Naive thymus-derived CD4-positive, alpha-beta T cell (primary cell): ENCODE data around the gene FAM43B. TPM values are rescaled to one million over a fixed set of nuclear protein-coding genes. Genes with fewer than 3 reads are reported as not detected.

Source experiments
- ATAC-seq: fragments of 150-1000 bp; cut with Tn5 transposase; 2 replicates; pipeline ENCODE4 v1.10.0; 2021; ENCODE audit warnings: mild to moderate bottlenecking, moderate library complexity
- CTCF ChIA-PET: fragments of 350-600 bp; sonication (Branson Sonifier 250); formaldehyde crosslinking; loops from one replicate; lab custom pipeline; 2021; ENCODE audit warnings: antibody characterized with exemption; lab: Charles Lee
- POLR2A ChIA-PET: fragments of 350-600 bp; sonication (Branson Sonifier 250); formaldehyde crosslinking; loops from one replicate; lab custom pipeline; 2021; ENCODE audit warnings: antibody characterized with exemption, inconsistent platforms; lab: Charles Lee
- DNase-seq, 9 donors: peaks; one replicate each; pipeline versions ENCODE4 v3.0.0 to v3.0.0-alpha.2; 2020 to 2022; ENCODE audit warnings: mixed read lengths in 1 of 9
- H3K27ac ChIP-seq: one replicate; pipeline ENCODE4 v1.7.0; 2013; ENCODE audit warnings: mild to moderate bottlenecking, low read depth, low read length, moderate library complexity
- H3K27me3 ChIP-seq, 2 donors: one replicate each; pipeline ENCODE4 v1.7.0; 2013; ENCODE audit warnings: low read length in 2 of 2, mild to moderate bottlenecking in 2 of 2, moderate library complexity in 2 of 2; ENCODE audit not compliant: control insufficient read depth in 2 of 2, insufficient read depth in 2 of 2
- H3K36me3 ChIP-seq, 3 experiments: 1 replicate in 2 of 3; 2 replicates in 1 of 3; pipeline ENCODE4 v1.7.0; 2013; ENCODE audit warnings: low read length in 3 of 3, mild to moderate bottlenecking in 3 of 3, moderate library complexity in 1 of 3; ENCODE audit not compliant: insufficient read depth in 3 of 3, control insufficient read depth in 2 of 3
- H3K4me1 ChIP-seq, 2 donors: one replicate each; pipeline ENCODE4 v1.7.0; 2013; ENCODE audit warnings: low read length in 2 of 2, mild to moderate bottlenecking in 2 of 2, moderate library complexity in 1 of 2; ENCODE audit not compliant: control insufficient read depth in 2 of 2, insufficient read depth in 2 of 2
- H3K4me3 ChIP-seq: 2 replicates; pipeline ENCODE4 v1.7.0; 2013; ENCODE audit warnings: mild to moderate bottlenecking, low read length
- H3K9me3 ChIP-seq, 3 experiments: 1 replicate in 2 of 3; 2 replicates in 1 of 3; pipeline ENCODE4 v1.7.0; 2013; ENCODE audit warnings: low read length in 3 of 3; ENCODE audit not compliant: control insufficient read depth in 2 of 3
- H3K27ac Mint-ChIP-seq, 9 donors: one replicate each; pipeline ENCODE4 v1.8.0; 2020 to 2022; ENCODE audit warnings: mixed read lengths in 9 of 9, mild to moderate bottlenecking in 8 of 9, moderate library complexity in 5 of 9, inconsistent platforms in 2 of 9
- H3K27me3 Mint-ChIP-seq, 5 donors: one replicate each; pipeline ENCODE4 v1.8.0; 2021 to 2022; ENCODE audit warnings: mixed read lengths in 5 of 5, mild to moderate bottlenecking in 1 of 5
- H3K36me3 Mint-ChIP-seq, 5 donors: one replicate each; pipeline ENCODE4 v1.8.0; 2020 to 2022; ENCODE audit warnings: mixed read lengths in 5 of 5, mild to moderate bottlenecking in 3 of 5, inconsistent platforms in 1 of 5
- H3K4me1 Mint-ChIP-seq, 7 donors: one replicate each; pipeline ENCODE4 v1.8.0; 2020 to 2022; ENCODE audit warnings: mixed read lengths in 7 of 7, mild to moderate bottlenecking in 3 of 7, inconsistent platforms in 1 of 7
- H3K4me3 Mint-ChIP-seq, 10 donors: one replicate each; pipeline ENCODE4 v1.8.0; 2020 to 2022; ENCODE audit warnings: mild to moderate bottlenecking in 10 of 10, mixed read lengths in 10 of 10, moderate library complexity in 6 of 10, inconsistent platforms in 2 of 10
- H3K9me3 Mint-ChIP-seq, 11 donors: one replicate each; pipeline ENCODE4 v1.8.0; 2020 to 2022; ENCODE audit warnings: mixed read lengths in 11 of 11, mild to moderate bottlenecking in 4 of 11, inconsistent platforms in 1 of 11, moderate library complexity in 1 of 11
- intact Hi-C, 2 donors: fragments of 100-400 bp; cut with micrococcal nuclease; formaldehyde crosslinking; loops; one replicate each; pipeline ENCODE4 v1.15.1; 2023
- polyA plus RNA-seq, 2 donors: library from polyadenylated mRNA; unstranded; fragments of 300-500 nt; fragmentation: Illumina TruSeq; gene quantifications; one replicate each; pipeline ENCODE4 v1.2.3, GENCODE V29; 2021
- total RNA-seq, 6 experiments: library from RNA in 5 of 6; stranded (reverse) in 5 of 6; gene quantifications; 1 replicate in 5 of 6; 2 replicates in 1 of 6; pipeline ENCODE4 v1.2.3 and lab custom pipeline; 2021 to 2026

FAM43B gene
- total and polyA plus RNA-seq, 7 experiments from 2014 or later = not detected

GRCh38 chr1:20560966-20561365 is 8.6 kb downstream of the FAM43B start:
- intact Hi-C loops = no loop called here
- H3K27me3 ChIP-seq = no peaks in the 10 kb centered on the region
- H3K27me3 Mint-ChIP-seq = peaks cover 12 to 49% (median 22%) of the 10 kb centered on the region in 5 donors
- H3K27ac Mint-ChIP-seq = no peak overlapping the region
- no peaks in the 10 kb centered on the region for H3K9me3 ChIP-seq
- H3K4me3 Mint-ChIP-seq = no peak overlapping the region
- no peak overlapping the region for H3K27ac ChIP-seq
- H3K4me1 ChIP-seq = no peaks in the 10 kb centered on the region
- ATAC-seq = no peak
- no peaks in the 10 kb centered on the region for H3K36me3 ChIP-seq
- H3K4me3 ChIP-seq = no peak overlapping the region
- CTCF ChIA-PET = no interaction called here
- no peak for DNase-seq
- peaks cover 0 to 5% (median 0%) of the 10 kb centered on the region in 11 donors for H3K9me3 Mint-ChIP-seq
- no peaks in the 10 kb centered on the region for H3K36me3 Mint-ChIP-seq
- POLR2A ChIA-PET = no interaction called here
- no peaks in the 10 kb centered on the region for H3K4me1 Mint-ChIP-seq

DNA sequence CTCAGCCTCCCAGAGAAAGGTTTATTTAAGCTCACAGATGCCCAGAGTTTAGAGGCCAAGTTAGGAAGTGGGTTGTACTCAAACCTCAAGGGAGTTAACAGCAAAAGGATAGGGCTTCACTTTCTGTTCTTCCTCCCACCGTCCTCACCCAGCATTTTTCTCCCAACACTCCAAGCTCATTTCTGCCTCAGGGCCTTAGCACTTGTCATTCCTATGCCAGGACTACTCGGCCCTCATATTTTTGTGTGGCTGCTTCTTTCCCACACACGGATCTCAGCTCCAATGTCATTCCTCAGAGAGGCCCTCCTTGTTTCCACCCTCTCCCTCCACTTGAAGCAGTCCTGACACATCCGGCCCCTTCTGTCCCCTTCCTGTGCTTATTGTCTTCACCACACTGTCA is 12.9 kb downstream of the FAM43B start:
- intact Hi-C loops = no loop called here
- ATAC-seq (no peak), DNase-seq (no peak)
- POLR2A ChIA-PET = no interaction called here
- Histone ChIP-seq H3K27ac (no peak overlapping the region), H3K4me1 (no peaks in the 10 kb centered on the region), H3K27me3 (no peaks in the 10 kb centered on the region), H3K4me3 (no peak overlapping the region), H3K9me3 (no peaks in the 10 kb centered on the region), H3K36me3 (no peaks in the 10 kb centered on the region)
- Mint-ChIP-seq H3K27ac (no peak overlapping the region), H3K4me1 (no peaks in the 10 kb centered on the region), H3K9me3 (peaks cover 0 to 5% (median 0%) of the 10 kb centered on the region in 11 donors), H3K27me3 (peaks cover 12 to 68% (median 34%) of the 10 kb centered on the region in 5 donors), H3K36me3 (no peaks in the 10 kb centered on the region), H3K4me3 (no peak overlapping the region)
- CTCF ChIA-PET = no interaction called here

DNA sequence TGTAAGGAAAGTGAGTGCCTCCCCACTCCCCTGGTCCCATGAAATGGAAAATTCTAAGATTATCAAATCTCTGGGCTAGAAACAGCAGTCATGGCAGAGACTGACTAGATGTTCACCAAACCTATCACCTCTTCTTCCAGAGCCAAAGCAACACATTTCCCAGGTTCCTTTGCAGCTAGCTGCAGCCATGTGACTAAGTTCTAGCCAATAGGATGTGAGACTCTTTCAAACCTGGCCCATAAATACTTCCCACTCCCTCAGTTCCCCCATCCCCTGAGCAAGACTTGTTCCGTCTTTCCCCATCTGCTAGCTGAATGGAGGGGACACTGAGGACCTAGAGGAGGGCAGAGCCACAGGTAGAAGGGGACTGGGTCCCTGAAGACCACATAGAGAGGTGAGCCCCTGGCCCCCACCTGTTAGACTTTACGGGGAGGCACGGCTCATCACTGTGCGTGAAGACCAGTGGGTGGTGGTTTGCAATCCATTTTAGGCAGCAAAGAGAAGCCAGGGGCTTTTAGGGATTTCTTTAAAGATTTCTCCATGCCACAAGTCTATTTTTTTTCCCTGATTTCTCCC is 17.2 kb downstream of the FAM43B start:
- no peaks in the 10 kb centered on the region for H3K36me3 ChIP-seq
- H3K4me3 ChIP-seq = no peak overlapping the region
- H3K4me3 Mint-ChIP-seq = no peak overlapping the region
- H3K9me3 ChIP-seq = no peaks in the 10 kb centered on the region
- ChIA-PET POLR2A (no interaction called here), CTCF (no interaction called here)
- intact Hi-C loops = no loop called here
- ATAC-seq (no peak), DNase-seq (no peak)
- peaks cover 16 to 60% (median 40%) of the 10 kb centered on the region in 5 donors for H3K27me3 Mint-ChIP-seq
- H3K9me3 Mint-ChIP-seq = peaks cover 0 to 24% (median 4%) of the 10 kb centered on the region in 11 donors
- H3K27ac Mint-ChIP-seq = no peak overlapping the region
- peaks cover 0 to 8% (median 3%) of the 10 kb centered on the region in 7 donors for H3K4me1 Mint-ChIP-seq
- peaks cover 0 to 6% (median 0%) of the 10 kb centered on the region in 5 donors for H3K36me3 Mint-ChIP-seq
- no peaks in the 10 kb centered on the region for H3K4me1 ChIP-seq
- H3K27me3 ChIP-seq = no peaks in the 10 kb centered on the region
- H3K27ac ChIP-seq = no peak overlapping the region

GRCh38 chr1:20571427-20571826 is 19.1 kb downstream of the FAM43B start:
- Mint-ChIP-seq H3K27me3 (peaks cover 13 to 53% (median 44%) of the 10 kb centered on the region in 5 donors), H3K4me3 (no peak overlapping the region), H3K36me3 (peaks cover 0 to 6% (median 0%) of the 10 kb centered on the region in 5 donors)

GRCh38 chr1:20573987-20574386 is 21.6 kb downstream of the FAM43B start:
- ChIA-PET CTCF (no interaction called here), POLR2A (no interaction called here)
- DNase-seq (no peak), ATAC-seq (no peak)
- peaks cover 0 to 24% (median 4%) of the 10 kb centered on the region in 11 donors for H3K9me3 Mint-ChIP-seq
- H3K27me3 Mint-ChIP-seq = peaks cover 13 to 52% (median 36%) of the 10 kb centered on the region in 5 donors
- no peaks in the 10 kb centered on the region for H3K27me3 ChIP-seq
- H3K4me3 Mint-ChIP-seq = no peak overlapping the region
- no peaks in the 10 kb centered on the region for H3K36me3 ChIP-seq
- no peak overlapping the region for H3K4me3 ChIP-seq
- H3K36me3 Mint-ChIP-seq = peaks cover 0 to 6% (median 0%) of the 10 kb centered on the region in 5 donors
- intact Hi-C loops = no loop called here
- H3K4me1 ChIP-seq = no peaks in the 10 kb centered on the region
- H3K9me3 ChIP-seq = no peaks in the 10 kb centered on the region
- H3K27ac Mint-ChIP-seq = no peak overlapping the region
- peaks cover 0 to 10% (median 7%) of the 10 kb centered on the region in 7 donors for H3K4me1 Mint-ChIP-seq
- no peak overlapping the region for H3K27ac ChIP-seq

More at GRCh38 chr1:20571427-20571826, 19.1 kb downstream of the FAM43B start:
- Histone ChIP-seq H3K4me3 (no peak overlapping the region), H3K27ac (no peak overlapping the region), H3K27me3 (no peaks in the 10 kb centered on the region), H3K9me3 (no peaks in the 10 kb centered on the region), H3K4me1 (no peaks in the 10 kb centered on the region), H3K36me3 (no peaks in the 10 kb centered on the region)
- intact Hi-C loops = no loop called here
- POLR2A ChIA-PET = no interaction called here
- peaks cover 0 to 10% (median 7%) of the 10 kb centered on the region in 7 donors for H3K4me1 Mint-ChIP-seq
- DNase-seq = no peak
- ATAC-seq = no peak
- H3K9me3 Mint-ChIP-seq = peaks cover 0 to 24% (median 4%) of the 10 kb centered on the region in 11 donors
- CTCF ChIA-PET = no interaction called here
- H3K27ac Mint-ChIP-seq = no peak overlapping the region

- Mint-ChIP-seq H3K27me3 (peaks cover 13 to 43% (median 30%) of the 10 kb centered on the region in 5 donors), H3K36me3 (peaks cover 0 to 6% (median 0%) of the 10 kb centered on the region in 5 donors), H3K4me1 (peaks cover 0 to 10% (median 7%) of the 10 kb centered on the region in 7 donors), H3K27ac (no peak overlapping the region), H3K4me3 (no peak overlapping the region), H3K9me3 (peaks cover 0 to 22% (median 4%) of the 10 kb centered on the region in 11 donors)
- DNase-seq (peak in 8 of 9 donors; percentile 18 to 80 (median 38)), ATAC-seq (peak; percentile 80)
- POLR2A ChIA-PET = interaction anchor here (1.7 kb wide), 1 partner anchor 59 kb away, joined by 4 read pairs; no protein-coding TSS in a partner anchor
- no peaks in the 10 kb centered on the region for H3K4me1 ChIP-seq
- no peak overlapping the region for H3K4me3 ChIP-seq
- H3K36me3 ChIP-seq = no peaks in the 10 kb centered on the region
- no peak overlapping the region for H3K27ac ChIP-seq
- CTCF ChIA-PET = interaction anchor here (0.8 kb wide), 1 partner anchor 67 kb away, joined by 3 read pairs; the partner anchor contains the start of gene MUL1
- no peaks in the 10 kb centered on the region for H3K9me3 ChIP-seq
- intact Hi-C loops = loop anchor here (1.0 kb wide), 1 partner anchor 65 kb away; no protein-coding TSS in a partner anchor
- no peaks in the 10 kb centered on the region for H3K27me3 ChIP-seq
Observed at GRCh38 chr1:20574686-20575540, 22.5 kb downstream of the FAM43B start.
